Measurements from ENCODE around the gene SMAD5. TPM values are rescaled to one million over a fixed set of nuclear protein-coding genes. Genes with fewer than 3 reads are reported as not detected.

SMAD5 gene
- total RNA-seq, 1 donor from 2014 or later = 30.4 TPM

GRCh38 chr5:136209346-136209910 is 76.8 kb downstream of the SMAD5 start:
- DNase-seq (no peak), ATAC-seq (ENCODE audit: low read depth) (no peak)
- Mint-ChIP-seq H3K4me3 (no peak overlapping the region), H3K27me3 (peaks cover 16% of the 10 kb centered on the region), H3K9me3 (no peaks in the 10 kb centered on the region), H3K27ac (no peak overlapping the region), H3K4me1 (no peaks in the 10 kb centered on the region), H3K36me3 (ENCODE audit: low read depth) (no peaks in the 10 kb centered on the region)
- TF ChIP-seq, protein P1, sequence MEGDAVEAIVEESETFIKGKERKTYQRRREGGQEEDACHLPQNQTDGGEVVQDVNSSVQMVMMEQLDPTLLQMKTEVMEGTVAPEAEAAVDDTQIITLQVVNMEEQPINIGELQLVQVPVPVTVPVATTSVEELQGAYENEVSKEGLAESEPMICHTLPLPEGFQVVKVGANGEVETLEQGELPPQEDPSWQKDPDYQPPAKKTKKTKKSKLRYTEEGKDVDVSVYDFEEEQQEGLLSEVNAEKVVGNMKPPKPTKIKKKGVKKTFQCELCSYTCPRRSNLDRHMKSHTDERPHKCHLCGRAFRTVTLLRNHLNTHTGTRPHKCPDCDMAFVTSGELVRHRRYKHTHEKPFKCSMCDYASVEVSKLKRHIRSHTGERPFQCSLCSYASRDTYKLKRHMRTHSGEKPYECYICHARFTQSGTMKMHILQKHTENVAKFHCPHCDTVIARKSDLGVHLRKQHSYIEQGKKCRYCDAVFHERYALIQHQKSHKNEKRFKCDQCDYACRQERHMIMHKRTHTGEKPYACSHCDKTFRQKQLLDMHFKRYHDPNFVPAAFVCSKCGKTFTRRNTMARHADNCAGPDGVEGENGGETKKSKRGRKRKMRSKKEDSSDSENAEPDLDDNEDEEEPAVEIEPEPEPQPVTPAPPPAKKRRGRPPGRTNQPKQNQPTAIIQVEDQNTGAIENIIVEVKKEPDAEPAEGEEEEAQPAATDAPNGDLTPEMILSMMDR (IDR thresholded peaks at IDR 0.05) = no peak
- intact Hi-C loops (cut with micrococcal nuclease) = no loop called here
- CTCF ChIA-PET = interaction anchor here (1.1 kb wide), 1 partner anchor 15 kb away, joined by 3 read pairs; no protein-coding TSS in a partner anchor
- POLR2A ChIA-PET = no interaction called here

DNA sequence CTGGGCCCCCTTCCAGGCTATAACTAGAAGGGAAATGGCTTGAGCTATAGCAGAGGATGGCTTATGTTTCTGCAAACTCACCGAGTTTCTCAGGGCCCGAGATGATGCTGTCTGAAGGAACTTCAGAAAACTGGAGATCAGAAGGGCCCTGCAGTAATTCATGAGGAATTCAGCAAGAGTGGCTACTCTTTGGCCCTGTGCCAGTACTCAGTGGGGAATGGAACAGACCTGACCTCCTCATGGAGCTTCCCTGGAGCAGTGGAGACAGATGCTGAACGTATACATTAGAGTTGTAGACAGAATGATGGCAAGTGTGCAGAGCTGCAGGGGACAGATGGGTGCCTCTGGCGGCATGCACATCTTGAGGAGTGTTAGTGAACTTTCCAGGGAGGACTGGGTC is 77.6 kb downstream of the SMAD5 start:
- TF ChIP-seq, protein P1 (IDR thresholded peaks at IDR 0.05) = no peak
- ChIA-PET CTCF (interaction anchor here (0.9 to 1.1 kb wide), 3 partner anchors 16 to 324 kb away, joined by 3 read pairs; no protein-coding TSS in a partner anchor), POLR2A (no interaction called here)
- Mint-ChIP-seq H3K36me3 (ENCODE audit: low read depth) (no peaks in the 10 kb centered on the region), H3K4me3 (no peak overlapping the region), H3K27me3 (peaks cover 16% of the 10 kb centered on the region), H3K27ac (no peak overlapping the region), H3K4me1 (no peaks in the 10 kb centered on the region), H3K9me3 (no peaks in the 10 kb centered on the region)
- intact Hi-C loops (cut with micrococcal nuclease) = no loop called here
- no peak for DNase-seq
- ATAC-seq (ENCODE audit: low read depth) = no peak

DNA sequence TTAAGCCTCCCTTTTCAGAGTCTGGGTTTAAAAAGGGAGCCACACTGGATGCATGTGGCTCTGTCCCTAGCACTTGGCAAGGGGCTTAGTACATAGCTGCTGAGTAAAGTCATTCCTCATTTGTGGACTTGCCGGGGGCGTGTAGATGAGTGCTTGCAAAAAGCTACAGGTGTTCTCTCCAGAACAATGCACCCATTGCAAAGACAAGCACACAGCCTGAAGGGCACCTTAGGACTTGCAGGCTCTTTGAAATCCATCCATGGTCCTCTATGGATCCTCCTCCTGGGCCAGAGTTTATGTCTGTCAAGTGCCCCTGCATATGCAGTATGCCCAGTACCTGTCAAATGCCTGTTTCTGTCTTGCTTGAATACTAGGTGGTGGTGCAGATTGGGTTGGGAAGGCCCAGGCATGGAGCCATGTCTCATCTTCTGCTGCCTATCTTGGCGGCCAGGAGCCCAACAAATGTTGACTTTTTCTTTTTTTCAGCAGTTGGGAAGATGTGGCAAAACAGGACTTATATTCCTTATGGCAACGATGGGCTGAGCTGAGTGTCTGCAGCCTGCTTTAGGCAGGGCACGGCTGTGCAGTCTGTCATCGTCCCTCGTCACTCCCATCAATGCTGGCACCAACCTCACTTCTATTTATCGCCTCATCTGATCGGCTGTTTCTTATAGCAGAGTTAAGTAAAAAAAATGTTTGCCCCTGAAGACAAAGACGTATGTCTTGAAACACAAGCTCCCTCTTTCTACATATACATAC is 78.8 kb downstream of the SMAD5 start:
- intact Hi-C loops (cut with micrococcal nuclease) = loop anchor here (1.0 to 2.0 kb wide), 3 partner anchors 266 to 755 kb away; no protein-coding TSS in a partner anchor
- ATAC-seq (ENCODE audit: low read depth) (no peak), DNase-seq (no peak)
- Mint-ChIP-seq H3K36me3 (ENCODE audit: low read depth) (no peaks in the 10 kb centered on the region), H3K4me1 (no peaks in the 10 kb centered on the region), H3K27me3 (peaks cover 16% of the 10 kb centered on the region), H3K27ac (no peak overlapping the region), H3K9me3 (no peaks in the 10 kb centered on the region), H3K4me3 (no peak overlapping the region)
- TF ChIP-seq, protein P1 (IDR thresholded peaks at IDR 0.05) = no peak
- ChIA-PET CTCF (interaction anchor here (0.6 to 1.7 kb wide), 8 partner anchors 11 to 340 kb away, joined by 3 to 15 read pairs (median 4); no protein-coding TSS in a partner anchor), POLR2A (no interaction called here)

DNA sequence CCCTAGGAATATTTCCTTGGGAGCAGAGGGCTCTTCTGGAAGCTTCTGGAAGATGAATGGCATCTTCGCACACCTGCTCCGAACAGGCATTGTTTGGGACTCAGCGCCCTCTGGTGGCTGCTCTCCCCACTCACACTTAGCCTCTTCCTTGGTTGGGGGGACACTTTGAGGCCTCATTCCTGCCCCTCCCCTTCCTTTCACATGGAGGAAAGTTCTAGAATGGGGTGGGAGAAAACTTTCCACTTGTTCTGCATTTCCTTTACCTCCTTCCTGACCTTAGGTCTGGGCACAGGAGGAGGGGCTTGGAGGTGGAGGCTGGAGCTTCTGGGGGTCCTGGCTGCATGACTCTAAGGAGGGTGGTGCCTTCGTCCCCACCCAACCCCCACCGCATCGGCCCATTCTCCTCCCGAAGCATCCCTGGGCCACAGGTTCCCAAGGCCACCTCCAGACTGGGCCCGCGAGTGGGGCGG is 79.6 kb downstream of the SMAD5 start:
- no peaks in the 10 kb centered on the region for H3K4me1 Mint-ChIP-seq
- peaks cover 20% of the 10 kb centered on the region for H3K27me3 Mint-ChIP-seq
- peak; percentile 37 for DNase-seq
- H3K36me3 Mint-ChIP-seq (ENCODE audit: low read depth) = no peaks in the 10 kb centered on the region
- H3K9me3 Mint-ChIP-seq = no peaks in the 10 kb centered on the region
- CTCF ChIA-PET = interaction anchor here (0.6 to 1.7 kb wide), 8 partner anchors 10 to 341 kb away, joined by 3 to 15 read pairs (median 4); no protein-coding TSS in a partner anchor
- H3K4me3 Mint-ChIP-seq = no peak overlapping the region
- TF ChIP-seq, protein P1 (IDR thresholded peaks at IDR 0.05) = peak; percentile 46
- H3K27ac Mint-ChIP-seq = no peak overlapping the region
- intact Hi-C loops (cut with micrococcal nuclease) = loop anchor here (1.0 to 2.0 kb wide), 3 partner anchors 267 to 755 kb away; no protein-coding TSS in a partner anchor
- ATAC-seq (ENCODE audit: low read depth) = peak; percentile 28
- POLR2A ChIA-PET = no interaction called here

GRCh38 chr5:136213919-136214493 is 81.4 kb downstream of the SMAD5 start:
- TF ChIP-seq, protein P1 (IDR thresholded peaks at IDR 0.05) = no peak
- Mint-ChIP-seq H3K36me3 (ENCODE audit: low read depth) (no peaks in the 10 kb centered on the region), H3K27ac (no peak overlapping the region), H3K27me3 (peaks cover 20% of the 10 kb centered on the region), H3K4me1 (no peaks in the 10 kb centered on the region), H3K9me3 (no peaks in the 10 kb centered on the region), H3K4me3 (no peak overlapping the region)
- ATAC-seq (ENCODE audit: low read depth) = no peak
- intact Hi-C loops (cut with micrococcal nuclease) = loop anchor here (2.0 kb wide), 1 partner anchor 757 kb away; no protein-coding TSS in a partner anchor
- CTCF ChIA-PET = no interaction called here
- POLR2A ChIA-PET = no interaction called here
- DNase-seq = no peak

Measured in activated B cell treated with CpG ODN at 0.5 μM for 24 hours (primary cell).